ENCODE results near the gene KLK6. TPM values are rescaled to one million over a fixed set of nuclear protein-coding genes. Genes with fewer than 3 reads are reported as not detected.

The KLK6 gene
- total RNA-seq, 3 donors from 2014 or later, result not detected

DNA sequence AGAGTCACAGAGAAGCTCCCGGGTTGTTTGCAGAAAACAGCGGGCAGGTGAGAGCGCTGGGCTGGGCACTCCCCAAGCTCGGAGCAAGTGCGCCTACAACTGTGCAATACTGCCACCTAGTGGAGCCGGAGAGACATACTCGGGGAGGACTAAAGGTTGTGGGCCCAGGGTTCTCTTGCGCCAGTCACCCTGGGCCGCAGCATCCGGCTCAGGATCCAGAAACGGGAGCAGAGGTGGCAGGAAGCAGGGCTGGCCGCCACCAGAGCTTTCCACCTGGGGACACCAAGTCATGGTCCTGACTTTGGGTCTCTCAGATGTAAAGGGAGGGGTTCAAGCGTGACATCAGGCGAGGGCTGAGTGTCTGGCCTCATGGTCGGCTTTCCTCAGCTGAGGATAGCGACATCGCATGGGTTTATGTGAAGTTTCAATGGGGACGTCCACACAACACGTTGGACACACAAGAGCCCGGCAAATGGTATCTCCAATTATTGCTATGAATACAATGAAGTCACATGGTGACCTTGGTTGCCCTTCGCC is 47.0 kb downstream of the KLK6 start:
- H3K4me1 ChIP-seq (ENCODE audit: low read depth), result no peaks in the 10 kb centered on the region
- H3K4me3 ChIP-seq, result no peak overlapping the region
- TF ChIP-seq CTCF (IDR thresholded peaks at IDR 0.05), result peak; percentile 79
- H3K36me3 ChIP-seq (ENCODE audit: low read depth), result no peaks in the 10 kb centered on the region
- peak; percentile 66 to 79 (median 77) for DNase-seq
- intact Hi-C loops (cut with DNase I, micrococcal nuclease), result no loop called here
- peak; percentile 100 for ATAC-seq
- H3K9me3 ChIP-seq, result no peaks in the 10 kb centered on the region

DNA sequence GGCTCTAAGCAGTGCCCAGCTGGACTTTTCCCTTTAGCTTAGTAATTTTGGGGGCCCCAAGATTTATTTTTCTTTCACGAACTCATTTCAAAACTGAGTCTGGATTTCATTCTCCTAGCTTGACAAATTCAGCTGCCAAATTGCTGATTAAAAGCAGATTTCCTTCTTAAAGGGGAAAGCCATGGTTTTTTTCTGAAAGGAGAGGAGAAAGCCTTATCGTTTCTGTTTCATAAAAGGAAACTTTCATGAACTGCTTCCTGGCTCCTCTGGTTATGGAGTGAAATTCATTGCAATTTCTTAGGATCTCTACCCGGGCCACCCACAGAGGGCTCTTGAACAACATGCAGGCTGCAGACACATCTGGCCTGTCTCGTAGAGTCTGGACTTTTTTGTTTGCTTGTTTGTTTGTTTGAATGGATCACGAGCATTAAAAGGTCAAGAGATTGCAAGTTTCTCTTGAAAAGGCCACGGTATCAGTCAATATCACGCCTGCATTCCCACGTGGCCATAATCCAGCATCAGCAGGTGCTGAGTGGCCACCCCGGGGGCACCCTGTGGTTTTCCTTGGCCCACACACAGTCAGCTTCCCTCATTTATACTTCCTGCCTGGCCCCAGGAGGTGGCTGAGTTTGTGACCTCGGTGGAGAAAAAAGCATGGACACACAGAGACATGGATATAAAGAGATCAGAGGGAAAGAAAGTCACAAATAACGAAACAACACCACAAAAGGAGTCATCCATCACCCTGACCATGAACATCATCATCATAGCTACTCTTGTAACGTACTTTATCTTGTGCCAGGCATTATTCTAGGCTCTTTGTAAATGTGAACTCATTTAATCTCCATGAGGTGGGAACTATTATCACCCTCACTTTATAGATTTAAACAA is 47.7 kb downstream of the KLK6 start:
- DNase-seq (no peak), ATAC-seq (peak; percentile 9)
- intact Hi-C loops (cut with DNase I, micrococcal nuclease), result no loop called here
- no peaks in the 10 kb centered on the region for H3K9me3 ChIP-seq
- no peaks in the 10 kb centered on the region for H3K36me3 ChIP-seq (ENCODE audit: low read depth)
- H3K4me3 ChIP-seq, result no peak overlapping the region
- H3K4me1 ChIP-seq (ENCODE audit: low read depth), result no peaks in the 10 kb centered on the region
- TF ChIP-seq CTCF (IDR thresholded peaks at IDR 0.05), result no peak

GRCh38 chr19:50916069-50916468 is 53.3 kb downstream of the KLK6 start:
- Histone ChIP-seq H3K4me3 (no peak overlapping the region), H3K36me3 (ENCODE audit: low read depth) (no peaks in the 10 kb centered on the region), H3K4me1 (ENCODE audit: low read depth) (no peaks in the 10 kb centered on the region), H3K9me3 (no peaks in the 10 kb centered on the region)
- no peak for ATAC-seq
- intact Hi-C loops (cut with DNase I, micrococcal nuclease), result no loop called here
- no peak for TF ChIP-seq CTCF (IDR thresholded peaks at IDR 0.05)
- DNase-seq, result no peak

- no peaks in the 10 kb centered on the region for H3K4me1 ChIP-seq (ENCODE audit: low read depth)
- H3K9me3 ChIP-seq, result no peaks in the 10 kb centered on the region
- intact Hi-C loops (cut with DNase I, micrococcal nuclease), result no loop called here
- H3K4me3 ChIP-seq, result no peak overlapping the region
- H3K36me3 ChIP-seq (ENCODE audit: low read depth), result no peaks in the 10 kb centered on the region
- DNase-seq (no peak), ATAC-seq (no peak)
- TF ChIP-seq CTCF (IDR thresholded peaks at IDR 0.05), result no peak
Observed at GRCh38 chr19:50912727-50913716, 56.4 kb downstream of the KLK6 start.

DNA sequence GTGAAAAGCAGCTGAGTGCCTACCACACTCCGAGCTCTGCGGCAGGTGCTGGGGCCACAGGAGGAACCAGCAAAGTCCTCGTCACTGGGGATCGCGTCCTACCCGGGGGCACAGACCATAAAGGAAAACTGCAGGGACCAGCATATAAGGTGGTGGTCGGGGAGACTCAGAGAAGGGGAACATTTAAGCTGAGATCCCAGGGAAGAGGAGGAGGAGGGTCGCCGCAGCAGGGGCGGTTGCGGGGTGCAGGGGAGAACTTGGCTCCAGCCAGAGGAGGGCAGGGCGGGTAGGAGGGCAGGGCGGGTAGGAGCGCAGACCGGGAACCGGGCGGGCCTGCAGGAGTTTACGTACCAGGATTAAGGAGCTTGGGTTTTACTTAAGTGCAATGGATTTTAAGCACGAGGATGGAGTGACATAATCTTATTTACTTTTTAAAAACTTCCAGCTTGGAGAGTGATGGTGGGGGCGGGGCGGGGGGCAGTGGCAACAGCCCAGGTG is 57.2 kb downstream of the KLK6 start:
- DNase-seq (no peak), ATAC-seq (no peak)
- TF ChIP-seq CTCF (IDR thresholded peaks at IDR 0.05), result no peak
- intact Hi-C loops (cut with DNase I, micrococcal nuclease), result no loop called here
- H3K36me3 ChIP-seq (ENCODE audit: low read depth), result no peaks in the 10 kb centered on the region
- H3K4me1 ChIP-seq (ENCODE audit: low read depth), result no peaks in the 10 kb centered on the region
- H3K4me3 ChIP-seq, result no peak overlapping the region
- no peaks in the 10 kb centered on the region for H3K9me3 ChIP-seq
